Common myeloid progenitor, CD34-positive (primary cell): ENCODE measurements around the gene GPHB5. TPM values are rescaled to one million over a fixed set of nuclear protein-coding genes. Genes with fewer than 3 reads are reported as not detected.

Experiments used
- CTCF ChIA-PET: fragments of 350-600 bp; sonication (Branson Sonifier 250); formaldehyde crosslinking; loops from one replicate; lab custom pipeline; 2021; ENCODE audit warnings: antibody characterized with exemption; lab: Charles Lee
- POLR2A ChIA-PET: fragments of 350-600 bp; sonication (Branson Sonifier 250); formaldehyde crosslinking; loops from one replicate; lab custom pipeline; 2021; ENCODE audit warnings: antibody characterized with exemption; lab: Charles Lee
- DNase-seq, 3 donors: peaks; one replicate each; pipeline versions ENCODE4 v3.0.0 to v3.0.0-alpha.2; 2013
- H3K27ac ChIP-seq, 2 experiments: 1 replicate in 1 of 2; 2 replicates in 1 of 2; pipeline ENCODE4 v1.7.0; 2013; ENCODE audit warnings: inconsistent platforms in 2 of 2, low read length in 2 of 2, mild to moderate bottlenecking in 2 of 2, low read depth in 1 of 2, moderate library complexity in 1 of 2; ENCODE audit not compliant: severe bottlenecking in 2 of 2, insufficient read depth in 1 of 2, poor library complexity in 1 of 2
- H3K27me3 ChIP-seq, 5 experiments: replicated peaks in 2 of 5; 1 replicate in 3 of 5; 2 replicates in 2 of 5; pipeline versions ENCODE4 v1.6.1 to v1.7.0; 2013; ENCODE audit warnings: low read length in 4 of 5, mild to moderate bottlenecking in 2 of 5, moderate library complexity in 2 of 5, inconsistent platforms in 1 of 5; ENCODE audit not compliant: insufficient read depth in 5 of 5, control insufficient read depth in 4 of 5
- H3K36me3 ChIP-seq, 4 experiments: 1 replicate in 2 of 4; 2 replicates in 2 of 4; pipeline versions ENCODE4 v1.6.1 to v1.7.0; 2013; ENCODE audit warnings: low read length in 3 of 4, control low read depth in 1 of 4, mild to moderate bottlenecking in 1 of 4; ENCODE audit not compliant: control insufficient read depth in 4 of 4, insufficient read depth in 4 of 4
- H3K4me1 ChIP-seq, 4 experiments: 1 replicate in 3 of 4; 2 replicates in 1 of 4; pipeline versions ENCODE4 v1.6.1 to v1.7.1; 2013; ENCODE audit warnings: low read length in 3 of 4, mild to moderate bottlenecking in 3 of 4, control low read depth in 1 of 4, inconsistent platforms in 1 of 4, moderate library complexity in 1 of 4; ENCODE audit not compliant: control insufficient read depth in 4 of 4, insufficient read depth in 4 of 4; ENCODE audit errors: control extremely low read depth in 1 of 4
- H3K4me3 ChIP-seq, 7 experiments: 1 replicate in 4 of 7; 2 replicates in 3 of 7; pipeline versions ENCODE4 v1.5.1 to v1.7.0; 2013; ENCODE audit warnings: mild to moderate bottlenecking in 7 of 7, low read length in 6 of 7, moderate library complexity in 6 of 7, inconsistent platforms in 2 of 7, low read depth in 2 of 7, control low read depth in 1 of 7; ENCODE audit not compliant: insufficient read depth in 4 of 7, control insufficient read depth in 1 of 7; ENCODE audit errors: extremely low read depth in 1 of 7
- H3K9me3 ChIP-seq, 5 experiments: 1 replicate in 4 of 5; 2 replicates in 1 of 5; pipeline versions ENCODE4 v1.6.1 to v1.7.1; 2013; ENCODE audit warnings: low read length in 4 of 5, mild to moderate bottlenecking in 2 of 5, inconsistent platforms in 1 of 5, low read depth in 1 of 5, moderate library complexity in 1 of 5; ENCODE audit not compliant: control insufficient read depth in 4 of 5, insufficient read depth in 2 of 5; ENCODE audit errors: control extremely low read depth in 1 of 5
- whole genome bisulfite sequencing: methylation state at CpG from one replicate; pipeline ENCODE4 v1.1.5; 2013; ENCODE audit not compliant: insufficient coverage; 5-methylcytosine and 5-hydroxymethylcytosine counted together
- polyA plus RNA-seq: library from polyadenylated mRNA; unstranded; fragments of 120-200 nt; gene quantifications from one replicate; pipeline ENCODE4 v1.2.1, GENCODE V29; 2013

The GPHB5 gene, protein sequence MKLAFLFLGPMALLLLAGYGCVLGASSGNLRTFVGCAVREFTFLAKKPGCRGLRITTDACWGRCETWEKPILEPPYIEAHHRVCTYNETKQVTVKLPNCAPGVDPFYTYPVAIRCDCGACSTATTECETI
- polyA plus RNA-seq = not detected

DNA sequence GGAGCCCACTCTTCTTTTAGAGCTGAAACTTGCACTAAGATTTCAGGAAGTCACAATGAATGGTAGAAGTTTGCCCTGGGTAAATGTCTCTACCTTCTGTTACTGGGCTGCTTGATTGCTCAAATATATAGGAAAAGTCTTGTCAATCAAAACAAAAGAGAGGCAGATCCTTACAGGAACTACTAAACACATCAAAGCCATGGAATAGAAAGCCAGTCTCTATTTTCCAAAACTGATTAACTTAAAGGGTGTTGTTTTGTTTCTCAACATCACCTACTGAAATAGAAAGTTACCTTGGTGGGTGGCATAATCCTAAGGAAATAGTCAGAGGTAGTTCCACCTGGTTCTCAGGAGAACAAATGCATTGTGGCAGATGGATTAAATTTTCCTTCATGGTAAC, at the start of gene GPHB5:
GPHB5 (minus strand) TSS at position 101 of the 400 bp plus-strand sequence. CDS start 1,086 bp downstream, outside the sequence.
- ChIA-PET CTCF (no interaction called here), POLR2A (no interaction called here)
- no peak for DNase-seq
- Histone ChIP-seq H3K27me3 (peaks cover 0 to 3% (median 0%) of the 10 kb centered on the region in 5 experiments), H3K36me3 (no peaks in the 10 kb centered on the region), H3K4me3 (no peak within 1 kb of the TSS), H3K9me3 (no peaks in the 10 kb centered on the region), H3K27ac (no peak within 1 kb of the TSS), H3K4me1 (no peaks in the 10 kb centered on the region)

DNA sequence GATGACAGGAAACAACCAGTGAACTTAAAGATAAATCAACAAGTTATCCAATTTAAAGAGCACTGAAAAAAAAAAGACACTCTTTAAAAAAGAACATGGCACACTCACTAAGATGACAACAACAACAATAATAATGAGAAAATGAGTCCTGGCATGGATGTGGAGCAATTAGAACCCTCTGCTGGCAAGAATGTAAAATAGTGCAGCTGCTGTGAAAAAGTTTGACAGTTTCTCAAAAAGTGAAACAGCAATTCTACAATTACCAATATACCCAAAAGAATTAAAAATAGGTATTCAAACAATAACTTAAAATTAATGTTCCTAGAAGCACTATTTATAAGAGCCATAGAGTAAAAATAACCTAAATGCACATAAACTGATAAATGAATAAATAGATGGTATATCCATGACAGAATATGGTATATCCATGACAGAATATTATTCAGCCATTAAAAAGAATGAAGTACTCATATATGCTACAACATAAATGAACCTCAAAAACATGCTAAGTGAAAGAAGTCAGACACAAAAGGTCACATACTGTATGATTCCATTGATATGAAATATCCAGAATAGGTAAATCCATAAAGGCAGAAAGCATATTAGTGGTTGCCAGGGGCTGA, 49.1 kb upstream of the GPHB5 start:
- DNase-seq = no peak
- CTCF ChIA-PET = no interaction called here
- POLR2A ChIA-PET = no interaction called here
- Histone ChIP-seq H3K36me3 (peaks cover 0 to 6% (median 0%) of the 10 kb centered on the region in 4 experiments), H3K4me1 (no peaks in the 10 kb centered on the region), H3K4me3 (no peak overlapping the region), H3K27me3 (peaks cover 0 to 2% (median 0%) of the 10 kb centered on the region in 5 experiments), H3K9me3 (peaks cover 0 to 17% (median 3%) of the 10 kb centered on the region in 5 experiments), H3K27ac (no peak overlapping the region)

DNA sequence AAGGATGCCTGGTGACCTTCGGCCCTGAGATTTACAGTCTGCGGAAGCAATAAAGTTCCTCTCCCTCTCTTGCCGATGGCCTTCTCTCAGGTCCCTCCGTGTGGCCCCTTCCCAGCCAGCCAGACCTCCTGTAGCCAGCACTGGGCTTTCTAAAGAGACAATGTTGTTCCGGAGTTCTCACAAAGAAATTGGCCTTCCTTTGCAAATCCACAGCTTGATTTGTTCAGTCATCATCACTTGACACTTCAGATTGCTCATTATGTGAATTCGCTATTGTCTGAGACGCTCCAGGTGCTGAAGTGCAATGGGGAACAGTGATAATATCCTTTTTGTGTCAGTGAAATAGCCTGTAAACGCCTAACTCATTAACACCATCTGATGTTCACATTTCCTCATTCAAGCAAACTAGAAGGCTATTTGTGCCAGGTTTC, 43.7 kb upstream of the GPHB5 start:
- peaks cover 0 to 2% (median 0%) of the 10 kb centered on the region in 5 experiments for H3K27me3 ChIP-seq
- ChIA-PET CTCF (interaction anchor here (0.6 kb wide), 1 partner anchor 352 kb away, joined by 3 read pairs; no protein-coding TSS in a partner anchor), POLR2A (no interaction called here)
- H3K4me1 ChIP-seq = no peaks in the 10 kb centered on the region
- no peak for DNase-seq
- H3K9me3 ChIP-seq = peaks cover 0 to 7% (median 2%) of the 10 kb centered on the region in 5 experiments
- H3K4me3 ChIP-seq = no peak overlapping the region
- WGBS = 46% methylated on average over 5 of the region's 8 CpGs
- H3K36me3 ChIP-seq = no peaks in the 10 kb centered on the region
- H3K27ac ChIP-seq = no peak overlapping the region

DNA sequence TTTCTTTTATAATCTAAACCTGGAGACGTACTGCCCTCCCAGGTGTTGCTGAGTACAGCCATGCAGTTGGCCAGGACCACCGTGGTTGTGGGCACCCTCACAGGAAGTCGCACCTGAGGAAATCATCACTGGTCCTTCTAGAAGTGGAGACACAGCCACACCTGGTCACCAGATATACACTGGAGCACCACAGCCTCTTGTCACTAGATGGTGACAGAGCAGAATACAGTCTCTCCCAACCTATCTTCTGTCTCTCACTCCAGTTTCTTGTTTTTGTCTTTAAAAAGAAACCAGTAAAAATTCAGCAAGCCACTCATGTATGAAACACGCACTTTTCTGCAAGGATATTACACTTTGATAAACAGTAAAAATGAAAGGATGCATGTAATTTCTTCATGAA, 43.1 kb upstream of the GPHB5 start:
- WGBS = 100% methylated on average over 2 of the region's 4 CpGs
- no peak overlapping the region for H3K27ac ChIP-seq
- no peak for DNase-seq
- ChIA-PET CTCF (no interaction called here), POLR2A (no interaction called here)
- peaks cover 0 to 2% (median 0%) of the 10 kb centered on the region in 5 experiments for H3K27me3 ChIP-seq
- no peaks in the 10 kb centered on the region for H3K36me3 ChIP-seq
- no peak overlapping the region for H3K4me3 ChIP-seq
- H3K4me1 ChIP-seq = no peaks in the 10 kb centered on the region
- H3K9me3 ChIP-seq = peaks cover 0 to 7% (median 2%) of the 10 kb centered on the region in 5 experiments

DNA sequence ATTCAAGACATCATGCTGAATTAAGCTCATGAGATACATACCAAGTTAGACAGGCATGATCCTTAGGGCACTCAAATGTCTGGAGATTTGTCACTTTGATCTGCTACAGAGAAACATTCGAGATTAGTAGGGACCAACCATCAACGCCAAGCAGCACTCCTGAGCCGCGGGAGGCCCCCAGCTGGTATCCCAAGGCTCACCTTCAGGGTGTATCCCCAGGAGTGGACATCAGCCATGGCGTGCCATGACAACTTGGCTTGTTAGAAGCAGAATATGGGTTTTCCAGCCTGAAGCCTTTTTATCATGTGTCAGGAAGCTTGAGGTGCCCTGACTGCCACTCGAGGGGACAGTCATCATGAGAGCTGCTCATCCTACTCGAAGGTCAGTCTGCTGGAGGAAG, 39.1 kb upstream of the GPHB5 start:
- Histone ChIP-seq H3K27ac (no peak overlapping the region), H3K4me3 (no peak overlapping the region), H3K9me3 (peaks cover 0 to 3% (median 0%) of the 10 kb centered on the region in 5 experiments), H3K27me3 (peaks cover 0 to 6% (median 0%) of the 10 kb centered on the region in 5 experiments), H3K4me1 (no peaks in the 10 kb centered on the region), H3K36me3 (no peaks in the 10 kb centered on the region)
- ChIA-PET POLR2A (no interaction called here), CTCF (no interaction called here)
- WGBS = 96% methylated on average over 5 of the region's 7 CpGs
- no peak for DNase-seq

DNA sequence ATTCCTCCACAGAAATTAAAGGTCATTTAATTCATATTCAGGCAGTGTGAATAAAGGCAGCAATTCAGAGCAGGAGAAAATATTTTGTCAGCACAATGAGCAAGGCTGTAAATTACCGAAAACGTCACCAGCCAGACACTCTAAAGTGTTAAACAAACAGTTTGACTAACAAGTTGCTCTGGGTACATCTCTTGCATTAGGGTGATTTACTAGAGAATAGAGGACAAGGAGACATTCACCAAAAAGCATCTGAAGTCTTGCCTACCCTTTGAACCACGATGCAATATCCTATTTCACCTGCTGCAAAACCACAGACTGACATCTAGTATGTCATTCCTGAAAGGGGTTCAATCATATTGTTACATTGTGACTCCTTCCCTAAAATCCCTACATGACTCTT, 27.1 kb upstream of the GPHB5 start:
- CTCF ChIA-PET = no interaction called here
- Histone ChIP-seq H3K27ac (no peak overlapping the region), H3K9me3 (peaks cover 0 to 2% (median 0%) of the 10 kb centered on the region in 5 experiments), H3K4me3 (no peak overlapping the region), H3K27me3 (peaks cover 0 to 8% (median 0%) of the 10 kb centered on the region in 5 experiments), H3K4me1 (no peaks in the 10 kb centered on the region), H3K36me3 (no peaks in the 10 kb centered on the region)
- DNase-seq = no peak
- 59% methylated on average over 3 of the region's 3 CpGs for WGBS
- POLR2A ChIA-PET = no interaction called here

DNA sequence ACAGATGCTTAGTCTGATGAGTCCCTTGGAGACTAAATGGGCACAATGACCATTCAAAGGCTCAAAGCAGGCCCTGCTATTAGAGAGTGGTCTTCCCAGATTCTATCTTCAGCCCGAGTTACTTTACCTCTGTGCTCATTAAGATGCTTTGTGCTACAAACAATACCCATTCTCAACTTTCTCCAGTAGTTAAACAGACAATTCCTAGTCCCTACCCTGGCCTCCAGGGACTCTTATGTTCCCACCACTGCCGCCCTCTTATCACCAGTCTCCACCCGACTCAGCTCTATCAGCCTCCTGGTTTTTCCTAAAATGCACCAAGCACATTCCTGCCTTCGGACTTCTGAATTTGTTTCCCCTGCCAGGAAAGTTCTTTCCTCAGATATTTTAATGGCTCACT, 25.6 kb upstream of the GPHB5 start:
- H3K36me3 ChIP-seq = no peaks in the 10 kb centered on the region
- no peak for DNase-seq
- H3K27me3 ChIP-seq = peaks cover 0 to 8% (median 0%) of the 10 kb centered on the region in 5 experiments
- peaks cover 0 to 2% (median 0%) of the 10 kb centered on the region in 5 experiments for H3K9me3 ChIP-seq
- CTCF ChIA-PET = no interaction called here
- H3K4me1 ChIP-seq = no peaks in the 10 kb centered on the region
- H3K4me3 ChIP-seq = no peak overlapping the region
- no peak overlapping the region for H3K27ac ChIP-seq
- POLR2A ChIA-PET = no interaction called here
- 85% methylated on average over 4 of the region's 4 CpGs for WGBS
